ENCODE measurements around the gene ZNF79.

The ZNF79 gene

DNA sequence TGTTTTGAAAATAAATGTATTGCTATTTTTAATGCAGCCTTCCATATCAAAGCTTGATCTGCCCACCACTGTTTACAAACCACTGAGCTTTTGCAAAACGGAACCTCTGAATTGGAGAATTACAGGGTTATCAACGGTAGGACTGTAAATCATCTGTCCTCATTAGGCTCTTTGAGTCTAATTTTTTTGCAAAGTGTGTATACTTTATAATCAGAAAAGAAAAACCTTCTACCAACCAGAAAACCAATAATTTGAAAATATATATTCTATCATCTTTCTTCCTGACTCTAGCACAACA, 34.0 kb upstream of the ZNF79 start:
- Histone ChIP-seq H3K9me3 (no peaks in the 10 kb centered on the region), H3K36me3 (peaks cover 44 to 62% (median 46%) of the 10 kb centered on the region in 3 donors), H3K4me3 (no peak overlapping the region), H3K27ac (no peak overlapping the region), H3K4me1 (no peaks in the 10 kb centered on the region), H3K27me3 (no peaks in the 10 kb centered on the region)
- TF ChIP-seq, protein P1, sequence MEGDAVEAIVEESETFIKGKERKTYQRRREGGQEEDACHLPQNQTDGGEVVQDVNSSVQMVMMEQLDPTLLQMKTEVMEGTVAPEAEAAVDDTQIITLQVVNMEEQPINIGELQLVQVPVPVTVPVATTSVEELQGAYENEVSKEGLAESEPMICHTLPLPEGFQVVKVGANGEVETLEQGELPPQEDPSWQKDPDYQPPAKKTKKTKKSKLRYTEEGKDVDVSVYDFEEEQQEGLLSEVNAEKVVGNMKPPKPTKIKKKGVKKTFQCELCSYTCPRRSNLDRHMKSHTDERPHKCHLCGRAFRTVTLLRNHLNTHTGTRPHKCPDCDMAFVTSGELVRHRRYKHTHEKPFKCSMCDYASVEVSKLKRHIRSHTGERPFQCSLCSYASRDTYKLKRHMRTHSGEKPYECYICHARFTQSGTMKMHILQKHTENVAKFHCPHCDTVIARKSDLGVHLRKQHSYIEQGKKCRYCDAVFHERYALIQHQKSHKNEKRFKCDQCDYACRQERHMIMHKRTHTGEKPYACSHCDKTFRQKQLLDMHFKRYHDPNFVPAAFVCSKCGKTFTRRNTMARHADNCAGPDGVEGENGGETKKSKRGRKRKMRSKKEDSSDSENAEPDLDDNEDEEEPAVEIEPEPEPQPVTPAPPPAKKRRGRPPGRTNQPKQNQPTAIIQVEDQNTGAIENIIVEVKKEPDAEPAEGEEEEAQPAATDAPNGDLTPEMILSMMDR (IDR thresholded peaks at IDR 0.05), result no peak
- no peak for DNase-seq
- intact Hi-C loops (cut with DNase I; ENCODE audit: low total_unique reads), result no loop called here

DNA sequence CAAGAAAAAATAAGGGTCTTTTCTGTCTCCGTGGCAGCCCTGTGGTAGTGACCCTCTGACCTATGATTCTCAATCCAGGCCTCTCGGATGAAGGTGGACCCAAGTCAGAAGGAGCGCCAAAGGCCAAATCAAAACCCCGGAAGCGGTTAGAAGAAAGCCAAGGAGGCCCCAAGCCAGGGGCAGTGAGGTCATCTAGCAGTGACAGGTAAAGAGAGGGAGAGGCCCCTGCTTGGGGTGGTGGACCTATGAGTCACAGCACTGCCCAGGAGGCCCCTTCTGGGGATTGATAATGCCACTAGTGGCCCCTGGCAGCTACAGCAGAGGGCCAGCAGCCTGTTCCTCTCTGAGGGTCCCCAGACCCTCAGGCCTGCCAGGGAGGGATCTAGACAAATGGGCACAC, 33.6 kb upstream of the ZNF79 start:
- intact Hi-C loops (cut with DNase I; ENCODE audit: low total_unique reads), result no loop called here
- Histone ChIP-seq H3K4me1 (no peaks in the 10 kb centered on the region), H3K27ac (no peak overlapping the region), H3K9me3 (no peaks in the 10 kb centered on the region), H3K36me3 (peaks cover 44 to 59% (median 46%) of the 10 kb centered on the region in 3 donors), H3K4me3 (no peak overlapping the region), H3K27me3 (no peaks in the 10 kb centered on the region)
- TF ChIP-seq, protein P1 (IDR thresholded peaks at IDR 0.05), result no peak
- DNase-seq, result no peak

DNA sequence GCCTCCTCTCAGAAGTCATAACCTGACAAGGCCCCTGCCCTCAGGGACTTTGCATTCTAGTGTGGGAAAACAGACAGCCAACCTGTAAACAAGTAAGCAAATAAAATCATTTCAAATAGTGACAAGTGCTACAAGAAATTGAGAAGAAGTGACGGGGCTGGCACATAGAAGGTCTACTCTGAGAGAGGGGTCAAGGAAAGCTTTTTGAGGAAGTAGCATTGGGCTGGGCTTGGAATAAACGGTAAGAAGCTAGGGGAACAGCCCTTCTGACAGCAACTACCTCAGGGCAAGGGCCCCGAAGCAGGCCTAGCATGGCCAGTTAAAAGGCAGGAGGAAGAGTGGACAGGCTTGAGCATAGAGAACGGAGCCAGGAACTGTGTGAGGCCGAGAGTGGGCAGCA, 32.0 kb upstream of the ZNF79 start:
- no peak for DNase-seq
- Histone ChIP-seq H3K9me3 (no peaks in the 10 kb centered on the region), H3K4me3 (no peak overlapping the region), H3K27me3 (no peaks in the 10 kb centered on the region), H3K4me1 (peaks cover 0 to 5% (median 5%) of the 10 kb centered on the region in 4 donors), H3K36me3 (peaks cover 35 to 47% (median 41%) of the 10 kb centered on the region in 3 donors), H3K27ac (no peak overlapping the region)
- TF ChIP-seq, protein P1 (IDR thresholded peaks at IDR 0.05), result no peak
- intact Hi-C loops (cut with DNase I; ENCODE audit: low total_unique reads), result no loop called here

DNA sequence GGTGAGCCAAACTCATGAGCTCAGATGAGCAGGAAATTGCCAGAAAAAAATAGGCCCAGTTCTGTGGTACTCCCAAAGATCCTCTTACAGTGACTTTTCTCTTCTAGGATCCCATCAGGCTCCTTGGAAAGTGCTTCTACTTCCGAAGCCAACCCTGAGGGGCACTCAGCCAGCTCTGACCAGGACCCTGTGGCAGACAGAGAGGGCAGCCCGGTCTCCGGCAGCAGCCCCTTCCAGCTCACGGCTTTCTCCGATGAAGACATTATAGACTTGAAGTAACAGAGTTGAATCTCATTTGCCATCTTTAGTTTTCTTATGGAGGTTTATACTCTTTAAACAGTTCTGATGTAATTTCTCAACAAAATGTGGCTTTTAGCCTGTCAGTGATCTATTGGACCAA, 31.2 kb upstream of the ZNF79 start:
- no peak overlapping the region for H3K27ac ChIP-seq
- H3K9me3 ChIP-seq, result no peaks in the 10 kb centered on the region
- intact Hi-C loops (cut with DNase I; ENCODE audit: low total_unique reads), result no loop called here
- TF ChIP-seq, protein P1 (IDR thresholded peaks at IDR 0.05), result no peak
- no peaks in the 10 kb centered on the region for H3K27me3 ChIP-seq
- peaks cover 31 to 46% (median 41%) of the 10 kb centered on the region in 3 donors for H3K36me3 ChIP-seq
- H3K4me3 ChIP-seq, result no peak overlapping the region
- peaks cover 0 to 12% (median 6%) of the 10 kb centered on the region in 4 donors for H3K4me1 ChIP-seq
- no peak for DNase-seq

DNA sequence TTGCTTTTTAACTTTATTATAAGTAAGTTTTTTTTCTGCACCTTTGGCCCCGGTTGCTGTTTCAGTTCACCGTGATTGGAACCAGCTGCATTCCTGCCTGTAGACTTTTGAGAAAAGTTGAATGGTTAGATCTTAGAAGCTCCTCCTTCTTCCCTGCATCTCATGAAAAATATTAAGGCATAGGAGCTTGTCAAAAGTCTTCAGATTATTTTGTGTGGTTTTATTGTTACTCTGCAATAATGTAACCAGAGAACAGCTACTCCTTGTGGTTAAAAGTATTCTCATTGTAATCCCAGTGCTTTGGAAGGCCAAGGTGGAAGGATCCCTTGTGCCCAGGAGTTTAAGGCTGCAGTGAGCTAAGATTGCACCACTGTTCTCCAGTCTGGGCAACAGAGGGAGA, 30.5 kb upstream of the ZNF79 start:
- no peaks in the 10 kb centered on the region for H3K27me3 ChIP-seq
- no peak overlapping the region for H3K27ac ChIP-seq
- no peak for DNase-seq
- H3K9me3 ChIP-seq, result no peaks in the 10 kb centered on the region
- no peak overlapping the region for H3K4me3 ChIP-seq
- TF ChIP-seq, protein P1 (IDR thresholded peaks at IDR 0.05), result no peak
- H3K36me3 ChIP-seq, result peaks cover 31 to 43% (median 41%) of the 10 kb centered on the region in 3 donors
- H3K4me1 ChIP-seq, result peaks cover 0 to 19% (median 11%) of the 10 kb centered on the region in 4 donors
- intact Hi-C loops (cut with DNase I; ENCODE audit: low total_unique reads), result no loop called here
